Measurements from ENCODE around the gene REEP3.
"Not testable (repeated sequence)": the region's sequence is repeated elsewhere in the genome, so short reads cannot be mapped to it uniquely, and the experiment has no call there.

REEP3 gene

DNA sequence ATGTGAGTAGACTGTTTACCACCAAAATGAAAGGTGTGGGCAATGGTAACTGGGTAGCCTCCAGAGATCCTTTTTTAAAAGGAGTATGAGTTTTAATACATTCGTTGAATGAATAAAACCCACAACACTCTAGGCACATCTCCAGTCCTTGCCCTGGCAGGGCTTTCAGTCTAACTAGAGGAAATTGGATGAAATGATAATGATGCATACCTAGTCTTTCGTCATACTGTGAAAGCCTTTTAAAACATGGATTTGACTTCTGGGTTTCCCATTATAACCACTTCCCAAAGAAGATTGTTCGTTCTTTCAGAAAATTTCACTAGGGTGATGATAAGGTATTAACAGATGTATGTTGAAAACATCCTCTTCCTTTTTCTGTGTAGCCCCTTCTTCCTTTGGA, 110.8 kb downstream of the REEP3 start:
- DNase-seq: no peak

DNA sequence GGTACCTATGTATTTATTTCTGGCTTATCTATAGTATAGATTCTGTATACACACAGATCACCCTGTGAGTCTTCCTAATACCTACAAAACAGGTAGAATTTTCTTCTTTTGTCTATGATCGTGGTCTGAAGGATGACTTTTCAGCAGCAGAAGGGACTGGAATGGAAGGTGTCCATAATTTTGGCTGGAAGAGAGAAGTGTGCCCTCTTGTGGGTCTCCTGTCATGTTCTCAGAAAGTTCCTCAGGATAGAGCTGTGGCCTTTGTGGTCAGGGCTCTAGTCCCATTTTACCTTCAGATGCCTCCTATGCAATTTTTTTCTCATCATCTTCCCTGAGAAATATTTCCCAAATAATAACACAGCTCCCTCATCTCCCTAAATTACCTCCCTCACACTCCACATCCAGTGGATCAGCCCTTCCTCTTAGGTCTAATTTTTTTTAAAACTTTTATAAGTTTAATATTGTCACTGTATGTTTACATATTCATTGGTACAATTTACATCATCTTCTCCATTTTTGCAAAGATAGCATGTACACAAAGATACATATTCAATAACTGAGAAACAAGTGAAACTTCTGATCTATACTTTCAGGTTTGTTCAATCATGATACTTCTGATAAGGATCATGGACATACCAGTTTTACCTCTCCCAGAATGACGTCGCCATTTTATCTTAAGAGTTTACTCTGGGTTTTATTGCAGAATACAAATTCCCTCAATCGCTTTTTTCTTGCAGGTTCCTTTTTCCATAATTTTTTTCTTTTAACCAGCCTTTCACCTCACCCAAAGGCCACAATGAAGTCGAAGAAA, 112.7 kb downstream of the REEP3 start:
- DNase-seq: no peak

DNA sequence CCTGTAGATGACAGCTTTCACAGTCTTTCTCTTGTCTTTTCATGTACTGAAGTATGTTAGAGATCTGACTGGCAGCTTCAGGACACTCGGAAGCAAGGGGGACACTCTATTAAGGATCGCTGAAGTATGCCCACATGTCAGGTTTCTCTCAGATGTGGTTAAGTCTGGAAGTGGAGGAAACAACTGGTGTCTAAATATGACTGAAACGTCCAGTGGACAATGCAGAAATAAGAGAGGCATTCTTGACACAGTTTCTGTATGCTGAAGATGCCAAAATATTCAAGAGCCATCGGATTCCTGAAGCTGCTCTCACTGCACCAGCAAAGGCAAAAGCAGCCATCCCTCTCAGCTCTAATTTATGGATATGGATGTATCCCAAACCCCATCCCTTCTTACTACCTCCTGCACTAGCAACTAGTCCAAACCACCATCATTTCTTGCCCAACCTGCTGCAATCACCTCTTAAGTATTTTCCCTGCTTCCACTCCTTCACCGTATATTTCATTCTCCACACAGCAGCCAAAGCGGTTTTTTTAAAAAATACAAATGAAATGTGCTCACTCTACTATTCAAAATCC, 113.4 kb downstream of the REEP3 start:
- no peak for DNase-seq

DNA sequence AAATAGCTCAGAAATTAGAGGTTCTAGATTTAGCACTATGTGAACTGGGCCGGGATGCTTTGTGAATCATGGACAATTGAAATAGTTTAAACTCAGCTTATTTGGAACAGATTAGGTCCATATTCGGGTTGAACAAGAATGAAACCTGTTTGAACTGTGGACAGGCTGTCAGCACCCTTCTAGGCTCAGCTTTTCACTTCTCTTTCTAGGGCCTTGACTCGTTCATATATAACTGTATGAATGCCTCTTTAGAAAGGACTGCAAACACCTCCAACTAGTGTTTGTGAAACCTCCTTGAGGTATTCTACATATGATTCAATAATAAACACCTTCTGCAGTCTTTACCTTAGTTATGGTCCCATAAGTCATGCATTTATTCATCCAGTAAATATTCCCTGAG, 115.6 kb downstream of the REEP3 start:
- DNase-seq: no peak

DNA sequence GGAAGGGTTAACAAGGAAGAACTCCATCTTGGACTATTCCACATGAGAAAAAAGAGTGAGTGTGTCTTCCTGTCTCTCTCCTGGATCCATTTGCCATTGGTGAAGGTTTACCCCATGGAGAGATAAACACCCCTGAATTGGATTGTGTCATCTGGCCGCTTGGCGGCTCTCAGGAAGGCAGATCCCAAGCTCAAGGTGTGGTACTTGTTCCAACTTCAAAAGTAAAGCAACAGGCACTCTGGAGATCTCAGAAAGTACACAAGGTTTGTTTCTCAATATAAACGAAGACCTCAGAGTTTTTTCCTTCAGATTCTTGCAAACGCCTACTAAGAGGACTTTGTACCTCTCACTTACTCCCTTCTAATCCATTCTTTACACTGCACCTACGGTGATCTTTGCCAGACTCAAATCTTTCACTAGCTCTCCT, 116.7 kb downstream of the REEP3 start:
- no peak for DNase-seq

DNA sequence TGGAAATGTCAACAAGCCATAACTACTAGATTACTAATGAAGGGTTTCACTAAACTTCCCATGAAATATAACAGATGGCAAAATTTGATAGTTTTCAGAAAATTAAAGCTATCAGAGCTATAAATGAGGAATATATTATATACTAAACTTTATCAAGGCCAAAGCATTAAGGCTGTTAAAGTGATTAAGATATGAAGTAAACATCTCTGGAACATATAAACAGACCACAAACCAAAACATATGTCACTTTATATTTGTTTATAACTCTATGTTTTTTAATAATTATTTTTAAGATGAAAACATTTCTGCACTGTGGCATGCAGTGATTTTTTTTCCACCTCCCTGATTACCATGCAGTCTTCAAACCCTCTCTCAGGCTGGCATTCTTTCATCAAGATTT, 120.2 kb downstream of the REEP3 start:
- DNase-seq: no peak

DNA sequence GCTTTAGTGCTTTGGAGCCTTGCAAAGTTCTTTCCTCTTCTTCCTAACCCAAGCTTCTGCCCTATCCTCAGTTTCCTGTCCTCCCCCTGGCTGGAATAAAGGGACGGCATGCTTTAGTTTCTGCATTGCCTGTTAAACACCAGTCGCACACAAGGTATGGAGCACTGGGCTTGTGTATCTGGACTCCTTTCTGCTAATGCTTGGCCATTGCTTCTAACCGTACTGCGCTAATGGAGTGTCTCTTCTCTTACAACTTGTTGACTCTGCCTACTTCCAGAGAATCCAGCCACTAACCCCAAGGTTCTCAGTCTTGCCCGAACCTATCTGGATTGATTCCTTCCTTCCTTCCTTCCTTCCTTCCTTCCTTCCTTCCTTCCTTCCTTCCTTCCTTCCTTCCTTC, 120.6 kb downstream of the REEP3 start:
- DNase-seq: no peak

DNA sequence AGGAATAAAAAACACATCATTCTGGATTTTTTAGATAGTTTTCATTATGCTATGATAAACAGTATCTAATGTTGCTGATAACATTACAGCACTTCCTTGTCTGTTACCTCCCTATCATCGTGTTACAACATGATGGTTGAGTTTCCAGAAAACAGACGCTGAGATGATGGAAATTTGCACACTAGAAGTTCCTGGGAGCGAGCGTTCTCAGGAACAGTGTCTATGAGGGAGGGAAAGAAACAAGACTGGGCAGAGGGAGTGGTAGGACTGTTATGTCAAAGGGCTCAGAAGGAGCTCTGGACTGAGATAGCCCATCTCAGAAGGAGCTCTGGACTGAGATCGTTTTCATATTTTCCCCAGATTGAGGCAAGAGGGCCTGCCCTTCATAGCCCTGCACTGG, 121.6 kb downstream of the REEP3 start:
- no peak for DNase-seq

DNA sequence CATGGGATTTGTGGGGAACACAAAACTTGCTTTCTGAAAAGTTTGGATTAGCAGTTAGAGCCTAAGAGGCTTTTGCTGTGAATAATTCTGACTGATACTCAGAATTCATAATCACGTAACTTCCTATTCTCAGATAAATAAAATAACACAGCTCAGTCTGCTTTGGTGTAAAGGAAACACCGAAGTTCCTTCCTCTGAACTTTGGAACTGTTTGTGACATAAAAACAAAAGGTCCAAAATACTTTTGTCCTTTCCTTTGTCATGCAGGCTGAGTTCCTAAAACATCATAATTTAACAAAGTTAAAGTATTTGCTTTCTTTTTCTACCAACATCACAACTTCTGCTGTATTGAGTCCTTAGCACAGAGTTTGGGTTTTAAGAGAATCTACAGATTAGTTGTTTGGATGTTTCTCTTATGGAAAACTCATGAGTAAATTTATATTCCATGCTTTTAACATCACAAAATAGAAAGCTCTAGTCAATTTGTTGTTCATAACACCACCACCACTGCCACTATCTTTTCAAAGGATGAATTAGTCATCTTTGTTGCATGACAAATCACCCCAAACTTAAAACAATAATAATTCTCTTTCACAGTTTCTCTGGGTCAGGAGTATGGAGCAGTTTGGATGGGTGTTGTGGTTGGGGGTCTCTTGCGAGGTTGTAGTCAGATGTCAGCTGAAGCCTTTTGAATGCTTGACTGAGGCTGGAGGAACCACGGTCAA, 123.4 kb downstream of the REEP3 start:
- DNase-seq: no peak

DNA sequence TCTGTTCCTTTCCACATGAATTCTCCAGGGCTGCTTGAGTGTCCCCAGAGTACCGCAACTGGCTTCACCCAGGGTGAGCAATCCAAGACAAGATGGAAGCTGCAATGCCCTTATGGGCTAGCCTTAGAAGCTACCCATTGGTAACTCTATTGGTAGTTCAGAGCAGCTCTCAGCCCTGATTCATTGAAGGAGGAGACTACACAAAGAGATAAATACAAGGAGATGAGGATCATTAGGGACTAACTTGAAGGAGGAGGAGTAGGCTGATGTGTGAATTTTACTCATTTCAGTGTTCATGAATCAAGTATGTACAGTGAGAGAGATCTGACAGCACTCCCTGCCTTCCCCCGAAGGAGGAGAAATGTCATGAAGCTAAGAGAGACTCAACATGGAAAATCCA, 124.0 kb downstream of the REEP3 start:
- no peak for DNase-seq

DNA sequence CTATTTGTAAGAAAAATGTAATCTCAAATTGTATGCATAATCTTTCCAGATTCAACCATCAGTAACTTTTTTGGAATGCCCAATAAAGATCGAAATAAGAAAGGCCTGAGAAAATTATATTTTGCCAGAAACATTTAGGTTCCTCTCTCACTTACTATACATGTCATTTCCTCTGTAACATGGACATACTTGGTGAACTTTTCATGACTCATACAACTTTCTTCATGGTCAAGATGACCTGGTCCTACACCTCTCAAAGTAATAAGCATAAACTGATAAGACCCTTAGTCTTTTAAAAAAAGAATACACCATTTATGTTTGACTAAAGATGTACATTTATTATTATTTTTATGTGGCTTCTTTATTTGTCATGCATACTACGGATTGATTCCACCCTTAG, 125.3 kb downstream of the REEP3 start:
- DNase-seq: no peak

DNA sequence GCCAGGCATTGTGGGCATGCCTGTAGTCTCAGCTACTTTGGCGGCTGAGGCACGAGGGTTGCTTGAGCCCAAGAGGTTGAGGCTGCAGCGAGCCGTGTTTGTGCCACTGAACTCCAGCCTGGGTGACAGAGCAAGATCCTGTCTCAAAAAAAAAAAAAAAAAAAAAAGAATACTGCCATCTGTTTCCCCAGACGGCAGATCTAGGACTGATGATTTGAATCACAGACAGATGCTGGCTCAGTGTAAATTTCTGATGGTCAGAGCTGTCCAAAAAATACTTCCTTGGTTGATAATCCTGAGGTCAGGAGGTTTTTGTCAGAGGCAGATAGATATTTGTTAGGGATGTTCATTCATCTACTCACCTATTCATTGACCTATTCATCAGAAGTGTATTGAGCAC, 130.7 kb downstream of the REEP3 start:
- DNase-seq: no peak

DNA sequence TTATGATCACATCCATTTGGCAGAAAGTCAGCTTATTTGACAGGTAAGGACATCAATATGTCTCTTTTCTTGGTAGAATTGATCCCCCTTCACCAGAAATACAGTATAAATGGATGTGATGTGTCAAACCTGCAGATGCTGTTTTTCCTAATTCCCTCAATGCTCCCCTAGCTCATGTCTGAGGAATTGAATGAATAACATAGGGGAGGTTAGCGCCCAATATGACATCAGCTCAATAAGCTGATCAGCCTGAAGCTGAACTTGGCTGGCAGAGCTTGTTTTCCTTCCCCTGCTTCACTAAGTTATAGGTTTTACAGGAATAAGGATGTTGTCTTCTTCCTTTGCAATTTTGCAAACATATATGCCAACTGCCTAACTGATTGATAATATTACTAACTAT, 132.5 kb downstream of the REEP3 start:
- no peak for DNase-seq

DNA sequence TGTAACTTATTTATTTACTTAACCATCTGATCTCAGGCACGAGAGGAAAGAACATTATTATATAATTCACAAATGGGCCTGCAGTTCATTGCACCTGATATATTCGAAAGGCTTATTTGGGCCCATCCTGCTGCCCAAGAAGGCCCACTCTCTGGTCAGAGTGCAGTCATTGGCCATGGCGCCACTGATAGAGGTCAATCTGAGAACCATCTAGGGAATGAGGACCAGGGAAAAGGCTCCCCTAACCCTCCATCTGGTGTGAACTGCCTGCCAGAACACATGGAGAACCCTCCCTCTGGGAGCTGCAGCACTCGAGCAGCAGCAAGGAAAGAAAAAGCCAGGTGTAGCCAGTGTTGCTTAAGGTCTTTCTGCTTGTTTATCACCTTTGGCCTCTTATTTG, 136.6 kb downstream of the REEP3 start:
- DNase-seq: no peak

DNA sequence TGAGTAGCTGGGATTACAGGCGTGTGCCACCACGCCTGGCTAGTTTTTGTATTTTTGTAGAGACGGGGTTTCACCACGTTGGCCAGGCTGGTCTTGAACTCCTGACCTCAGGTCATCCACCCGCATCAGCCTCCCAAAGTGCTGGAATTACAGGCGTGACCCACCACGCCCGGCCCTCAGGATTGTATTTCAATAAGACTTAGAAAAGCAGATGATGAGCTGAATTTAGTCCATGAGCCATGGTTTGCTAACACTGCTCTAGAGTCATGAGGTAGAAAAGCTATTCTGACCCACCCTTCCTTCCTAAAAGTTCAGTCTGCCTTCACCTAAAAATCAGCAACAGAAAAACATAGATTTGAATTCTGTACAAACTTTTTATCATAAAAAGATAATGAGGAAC, 139.7 kb downstream of the REEP3 start:
- DNase-seq: not testable (repeated sequence)

DNA sequence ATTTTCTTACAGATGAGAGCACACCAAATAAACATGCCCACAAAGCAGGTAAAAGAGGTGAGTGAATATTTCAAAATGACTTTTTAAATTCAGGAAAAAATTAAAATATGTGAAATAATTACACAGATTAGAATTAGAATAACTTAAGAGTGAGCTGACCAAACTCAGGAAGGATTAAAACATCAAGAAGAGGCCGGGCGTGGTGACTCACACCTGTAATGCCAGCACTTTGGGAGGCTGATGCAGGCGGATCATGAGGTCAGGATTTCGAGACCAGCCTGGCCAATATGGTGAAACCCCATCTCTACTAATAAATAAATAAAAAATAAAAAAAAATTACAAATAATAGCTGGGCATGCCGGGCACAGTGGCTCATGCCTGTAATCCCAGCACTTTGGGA, 140.1 kb downstream of the REEP3 start:
- no peak for DNase-seq

DNA sequence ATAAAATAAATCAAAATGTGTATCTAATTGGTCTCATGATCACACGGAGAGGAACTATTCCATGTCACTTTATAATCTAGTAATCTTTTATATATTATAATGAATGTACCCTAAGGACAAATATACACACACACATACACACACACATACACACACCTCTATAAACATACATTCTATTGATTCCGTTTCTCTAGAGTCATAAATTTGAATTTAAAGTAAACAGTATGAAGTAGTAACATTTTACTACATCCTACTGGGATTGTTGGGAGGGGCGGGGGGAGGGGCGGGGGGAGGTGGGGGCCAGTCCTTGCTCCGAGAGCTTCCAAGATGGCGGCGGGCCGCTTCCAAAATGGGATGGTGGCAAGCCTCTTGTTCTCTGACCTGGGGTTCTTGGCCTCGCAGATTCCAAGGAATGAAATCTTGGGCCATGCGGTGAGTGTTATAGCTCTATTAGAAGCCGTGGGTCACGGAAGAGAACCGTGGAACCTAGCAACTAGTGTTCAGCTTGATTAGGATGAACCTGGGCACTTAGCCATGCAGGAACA, 143.2 kb downstream of the REEP3 start:
- no peak for DNase-seq

DNA sequence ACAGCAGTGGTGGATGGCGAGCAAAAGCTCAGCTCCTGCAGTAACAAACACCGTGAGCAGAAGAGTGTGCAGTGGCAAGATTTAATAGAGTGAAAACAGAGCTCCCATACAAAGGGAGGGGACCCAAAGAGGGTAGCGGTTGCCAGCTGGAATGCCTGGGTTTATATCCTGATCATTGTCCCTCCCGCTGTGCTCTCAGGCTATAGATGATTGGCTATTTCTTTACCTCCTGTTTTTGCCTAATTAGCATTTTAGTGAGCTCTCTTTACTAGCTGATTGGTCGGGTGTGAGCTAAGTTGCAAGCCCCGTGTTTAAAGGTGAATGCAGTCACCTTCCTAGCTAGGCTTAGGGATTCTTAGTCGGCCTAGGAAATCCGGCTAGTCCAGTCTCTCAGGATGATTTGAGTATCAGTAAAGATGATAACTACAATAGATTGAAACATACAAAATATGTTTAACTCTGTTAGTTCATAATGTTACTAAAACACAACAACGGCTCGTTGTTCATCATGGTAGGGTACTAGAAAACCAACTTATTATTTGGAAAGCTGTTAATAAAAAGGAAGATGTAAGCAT, 143.9 kb downstream of the REEP3 start:
- DNase-seq: not testable (repeated sequence)

DNA sequence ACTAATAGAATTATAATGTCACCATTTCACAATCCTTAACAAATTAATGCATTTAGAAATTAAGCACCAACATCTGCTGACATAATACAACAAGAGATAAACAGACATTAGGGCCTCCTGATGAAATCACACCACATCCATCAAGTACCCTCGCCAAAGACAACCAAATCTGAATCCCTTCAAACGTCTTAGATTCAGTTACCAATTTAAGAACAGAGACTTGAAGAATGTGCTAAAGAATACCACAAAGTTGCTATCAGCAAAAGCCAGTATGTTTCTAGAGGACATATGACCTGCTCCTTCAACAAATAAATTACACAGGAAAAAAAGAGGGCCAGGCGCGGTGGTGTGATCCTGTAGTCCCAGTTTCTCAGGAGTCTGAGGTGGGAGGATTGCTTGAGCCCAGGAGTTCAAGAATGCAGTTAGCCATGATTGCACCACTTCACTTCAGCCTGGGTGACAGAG, 144.5 kb downstream of the REEP3 start:
- no peak for DNase-seq

DNA sequence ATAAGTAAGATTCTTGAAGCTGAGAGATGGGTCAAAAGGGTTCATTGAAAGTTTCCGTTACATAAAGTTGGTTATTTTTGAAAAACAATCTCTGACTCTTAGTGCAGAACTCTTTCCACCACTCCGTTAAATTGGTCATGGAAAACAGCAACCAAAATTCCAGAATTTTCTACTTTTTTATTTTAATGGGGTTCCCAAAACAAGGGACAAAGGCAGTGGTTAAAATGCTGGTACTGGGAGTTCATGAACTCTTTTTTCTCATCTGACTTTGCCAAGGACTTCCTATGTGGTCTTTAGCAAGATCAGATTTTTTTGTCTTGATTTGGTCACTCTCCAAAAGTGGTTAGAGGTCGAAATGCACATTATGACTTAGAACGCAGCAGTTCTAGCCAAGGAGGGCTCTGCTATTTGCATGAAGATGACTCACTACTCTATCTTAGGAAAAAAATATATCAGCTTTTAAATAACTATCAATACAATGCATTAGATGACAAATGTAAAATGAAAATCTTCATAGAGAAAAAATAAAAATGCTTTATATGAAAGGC, 145.7 kb downstream of the REEP3 start:
- no peak for DNase-seq

DNA sequence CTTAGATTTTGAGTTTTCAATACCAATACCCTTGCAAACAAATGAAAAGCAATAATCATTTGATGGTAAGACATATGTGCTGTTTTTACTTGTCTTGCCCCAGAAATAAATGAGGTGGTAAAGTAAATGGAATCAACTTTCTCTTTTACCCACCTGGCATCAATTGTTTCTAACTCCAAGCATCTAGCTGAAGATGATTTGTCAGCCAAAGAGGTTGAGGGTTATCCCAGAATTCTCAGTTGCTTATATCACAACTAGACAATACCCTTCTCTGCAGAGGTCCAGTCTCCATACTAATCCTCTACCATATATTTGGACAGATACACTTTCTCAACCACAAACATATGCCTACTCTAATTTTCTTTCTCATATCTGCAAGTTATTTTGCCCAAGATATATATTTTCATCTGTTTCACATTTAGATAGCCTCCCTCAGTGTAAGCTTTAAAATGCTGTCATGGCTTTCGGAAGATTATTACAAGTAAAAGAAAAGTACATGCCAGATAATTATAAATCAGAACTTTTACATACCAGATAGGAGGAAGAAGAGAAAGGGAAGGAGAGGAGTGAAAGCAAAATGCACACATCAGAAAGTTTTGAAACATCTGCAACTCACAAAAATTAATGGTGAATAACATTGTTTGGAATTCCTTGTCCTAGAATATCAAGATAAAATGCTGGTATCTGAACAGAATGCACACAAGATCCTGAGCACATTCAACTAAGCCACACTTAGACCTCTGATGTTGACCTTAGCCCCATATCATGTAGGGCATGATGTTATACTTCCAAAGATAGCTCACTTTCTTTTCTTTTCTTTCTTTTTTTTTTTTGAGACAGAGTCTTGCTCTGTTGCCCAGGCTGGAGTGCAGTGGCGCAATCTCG, 146.6 kb downstream of the REEP3 start:
- no peak for DNase-seq

DNA sequence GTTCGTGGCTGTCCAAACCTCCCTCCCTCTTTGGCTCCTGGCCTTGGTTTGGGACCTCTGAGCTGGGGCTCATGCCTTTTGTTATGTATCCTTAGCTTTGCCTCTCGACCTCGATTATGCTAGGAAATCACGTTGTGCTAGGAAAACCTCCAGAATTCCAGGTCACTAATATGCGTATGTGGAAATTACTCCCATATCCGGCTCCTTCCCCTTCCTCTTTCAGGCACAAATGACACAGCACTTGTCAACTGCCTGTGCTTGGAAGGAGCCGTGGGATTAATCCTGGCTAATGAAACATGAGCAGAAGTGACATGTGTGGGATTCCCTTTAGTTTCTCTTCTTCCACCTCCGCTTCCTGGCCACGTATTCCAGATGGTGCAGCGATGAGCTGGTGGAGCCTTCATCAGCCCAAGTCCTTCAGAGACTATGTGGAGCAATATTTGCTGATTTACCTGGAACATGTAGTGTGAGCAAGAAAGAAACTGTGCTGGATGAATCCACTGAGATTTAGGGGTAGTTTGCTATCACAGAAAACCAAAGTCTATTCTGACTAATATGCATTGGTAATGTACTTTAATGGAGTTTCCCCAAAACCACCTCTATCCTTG, 149.2 kb downstream of the REEP3 start:
- no peak for DNase-seq
